Medulla oblongata (tissue), 1 donor: ENCODE results near the gene PTPRS.
"Not testable (repeated sequence)": the region's sequence is repeated elsewhere in the genome, so short reads cannot be mapped to it uniquely, and the experiment has no call there.

Experiments used
- DNase-seq: peaks from one replicate; pipeline ENCODE4 v3.0.0-alpha.2; 2015; ENCODE audit errors: extremely low spot score

Gene PTPRS

DNA sequence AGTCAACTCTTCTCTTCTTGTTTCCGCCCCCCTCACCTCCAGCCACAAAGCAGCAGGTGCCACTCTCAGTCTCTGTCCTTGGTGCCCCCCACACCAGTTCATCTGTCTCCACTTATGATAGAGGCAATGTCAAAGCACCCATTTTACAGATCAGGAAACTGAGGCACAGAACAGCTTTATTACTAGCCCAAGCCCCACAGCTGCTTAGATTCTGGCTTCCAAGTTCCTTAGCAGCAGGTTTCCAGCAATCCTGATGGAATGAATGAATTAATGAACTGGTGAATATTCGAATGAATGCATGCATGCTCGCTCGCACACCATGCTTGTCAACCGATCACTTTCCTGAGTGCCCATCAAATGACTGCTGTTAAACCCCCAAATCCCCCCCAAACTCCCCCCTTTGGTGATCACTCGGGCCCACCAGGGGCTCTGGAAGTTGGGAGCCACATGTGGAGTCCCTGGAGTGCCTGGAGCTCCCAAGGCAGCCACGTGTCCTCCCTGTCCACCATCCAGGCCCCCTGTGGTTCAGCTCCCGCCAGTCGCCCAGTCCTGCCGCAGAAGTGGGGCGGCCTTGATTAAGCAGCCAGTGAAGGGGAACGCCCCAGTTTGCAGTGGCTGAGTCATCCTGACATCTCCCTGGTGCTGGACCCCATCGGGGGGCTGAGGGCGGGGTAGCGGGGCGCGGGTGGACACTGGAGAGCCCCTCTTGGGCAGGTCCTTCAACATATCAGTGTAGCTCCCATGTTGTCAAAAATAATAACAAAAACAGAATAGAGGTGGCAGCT is 6.8 kb downstream of the PTPRS start:
- no peak for DNase-seq

DNA sequence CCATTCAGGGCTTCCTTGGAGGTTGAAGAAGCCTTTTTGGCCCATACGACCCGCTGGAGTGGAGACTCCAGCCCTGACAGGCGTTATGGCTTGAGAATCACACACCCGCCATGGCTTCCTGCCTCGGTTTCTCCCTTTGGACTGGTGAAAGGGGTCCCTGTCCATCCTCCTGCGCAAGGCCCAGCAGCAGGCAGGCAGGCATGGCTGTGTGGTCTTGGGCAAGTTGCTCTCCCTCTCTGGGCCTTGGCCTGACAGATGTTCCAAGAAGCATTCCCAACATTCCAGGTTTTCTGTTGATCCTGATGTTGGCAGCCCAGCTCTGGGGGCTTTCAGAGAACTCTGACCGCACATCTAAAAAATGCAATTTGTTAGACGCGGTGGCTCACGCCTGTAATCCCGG is 8.1 kb downstream of the PTPRS start:
- no peak for DNase-seq

DNA sequence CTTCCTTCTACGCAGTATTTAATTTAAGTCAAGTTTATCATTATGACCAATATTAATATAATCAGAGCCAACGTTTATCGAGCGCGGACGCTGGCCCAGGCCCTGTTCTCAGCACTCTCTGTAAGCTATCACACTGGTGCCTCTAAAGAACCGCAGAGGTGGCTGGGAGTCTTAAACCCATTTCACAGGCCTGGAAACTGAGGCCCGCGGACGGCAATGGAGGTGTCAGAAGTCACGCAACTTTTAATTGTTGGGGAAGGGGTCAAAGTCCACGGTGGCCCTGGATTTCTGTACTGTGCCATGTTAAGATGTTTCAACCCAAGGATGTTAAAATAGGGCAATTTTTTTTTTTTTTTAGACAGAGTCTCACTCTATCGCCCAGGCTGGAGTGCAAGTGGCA is 8.8 kb downstream of the PTPRS start:
- DNase-seq = no peak

DNA sequence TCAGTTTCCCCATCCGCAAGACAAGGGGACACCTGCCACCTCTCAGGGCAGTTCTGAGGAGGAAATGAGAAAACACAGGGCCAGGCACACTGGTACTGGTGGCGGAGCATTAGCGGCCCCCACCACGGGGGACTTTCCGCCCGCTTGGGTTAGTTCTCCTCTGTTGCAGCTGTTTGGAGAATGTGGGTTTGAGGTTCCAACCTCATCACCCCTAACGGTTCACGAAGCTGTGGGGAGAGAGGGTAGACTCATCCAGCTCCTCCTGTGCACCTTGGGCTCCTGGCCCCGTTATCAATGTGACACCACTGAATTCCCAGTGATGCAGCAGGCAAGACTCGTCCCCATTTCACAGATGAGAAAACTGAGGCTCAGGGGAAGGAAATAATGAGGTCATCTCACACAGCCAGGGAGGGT is 10.3 kb downstream of the PTPRS start:
- no peak for DNase-seq

DNA sequence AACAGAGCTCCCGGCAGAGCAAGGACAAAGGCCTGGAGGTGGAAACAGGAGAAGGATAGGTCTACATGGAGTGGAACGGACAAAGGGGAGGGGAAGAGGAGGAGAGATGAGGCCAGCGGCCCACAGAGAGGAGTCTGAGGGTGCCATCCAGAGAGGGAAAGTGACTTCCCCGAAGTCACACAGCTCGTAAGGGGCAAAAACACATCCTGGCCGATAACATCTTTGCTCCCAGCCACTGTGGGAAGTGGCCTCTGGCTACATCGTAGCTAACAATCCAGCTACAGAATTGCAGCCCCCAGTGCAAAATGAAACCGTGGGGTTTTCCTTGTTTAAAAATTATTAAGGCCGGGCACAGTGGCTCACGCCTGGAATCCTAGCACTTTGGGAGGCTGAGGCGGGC is 11.5 kb downstream of the PTPRS start:
- DNase-seq = no peak

DNA sequence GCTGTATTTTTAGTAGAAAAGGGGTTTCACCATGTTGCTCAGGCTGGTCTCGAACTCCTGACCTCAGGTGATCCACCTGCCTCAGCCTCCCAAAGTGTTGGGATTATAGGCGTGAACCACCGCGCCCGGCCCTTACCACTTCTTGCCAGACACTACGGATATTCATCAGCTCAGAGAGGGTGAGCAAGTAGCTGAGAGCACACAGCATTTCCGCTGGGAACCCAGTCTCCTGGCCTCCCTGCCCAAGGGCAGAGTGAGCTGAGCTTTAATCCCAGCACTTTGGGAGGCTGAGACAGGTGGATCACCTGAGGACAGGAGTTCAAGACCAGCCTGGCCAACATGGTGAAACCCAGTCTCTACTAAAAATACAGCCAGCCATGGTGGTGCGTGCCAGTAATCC is 12.2 kb downstream of the PTPRS start:
- not testable (repeated sequence) for DNase-seq

DNA sequence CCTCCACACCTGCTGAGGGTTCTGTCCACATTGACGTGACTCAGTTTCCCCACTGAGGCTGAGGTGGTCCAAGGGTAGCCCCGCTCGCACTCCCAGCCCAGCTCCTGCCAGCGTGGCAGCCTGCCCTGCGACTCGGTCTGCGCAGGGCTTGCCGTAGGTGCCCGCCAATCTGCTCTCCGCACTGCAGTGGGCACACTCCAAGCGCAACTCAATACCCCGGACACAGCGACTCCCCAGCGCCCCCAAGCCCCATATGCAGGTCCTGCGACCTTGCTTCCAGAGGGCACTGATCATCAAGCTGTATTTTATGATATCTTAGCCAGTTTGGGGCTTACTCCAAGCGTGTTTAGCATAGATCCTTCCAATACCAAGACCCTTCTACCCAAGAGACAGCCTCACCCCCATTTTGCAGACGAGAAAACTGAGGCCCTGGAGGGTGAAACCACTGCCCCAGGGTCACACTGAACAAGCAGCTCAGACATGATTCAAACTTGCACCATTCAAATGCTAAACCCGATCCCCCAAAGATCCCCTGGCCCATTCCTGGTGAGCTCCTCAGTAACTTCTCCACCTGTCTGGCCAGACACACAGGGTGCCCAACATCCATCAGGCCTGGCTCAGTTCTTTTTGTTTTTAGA is 13.5 kb downstream of the PTPRS start:
- no peak for DNase-seq

DNA sequence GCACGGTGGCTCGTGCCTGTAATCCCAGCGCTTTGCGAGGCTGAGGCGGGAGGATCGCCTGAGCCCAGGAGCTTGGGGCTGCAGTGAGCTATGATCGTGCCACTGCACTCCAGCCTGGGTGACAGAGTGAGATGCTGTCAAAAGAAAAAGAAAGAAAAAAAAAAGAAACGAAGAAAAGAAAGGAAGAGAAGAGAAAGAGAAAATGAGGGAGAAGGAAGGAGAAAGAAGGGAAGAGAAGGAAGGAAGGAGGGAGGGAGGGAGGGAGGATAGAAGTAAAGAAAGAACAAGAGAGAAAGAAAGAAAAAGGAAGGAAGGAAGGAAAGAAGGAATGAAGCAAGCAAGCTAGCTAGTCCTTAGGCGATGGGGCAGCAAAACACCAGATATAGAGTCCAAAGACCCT is 14.1 kb downstream of the PTPRS start:
- no peak for DNase-seq

DNA sequence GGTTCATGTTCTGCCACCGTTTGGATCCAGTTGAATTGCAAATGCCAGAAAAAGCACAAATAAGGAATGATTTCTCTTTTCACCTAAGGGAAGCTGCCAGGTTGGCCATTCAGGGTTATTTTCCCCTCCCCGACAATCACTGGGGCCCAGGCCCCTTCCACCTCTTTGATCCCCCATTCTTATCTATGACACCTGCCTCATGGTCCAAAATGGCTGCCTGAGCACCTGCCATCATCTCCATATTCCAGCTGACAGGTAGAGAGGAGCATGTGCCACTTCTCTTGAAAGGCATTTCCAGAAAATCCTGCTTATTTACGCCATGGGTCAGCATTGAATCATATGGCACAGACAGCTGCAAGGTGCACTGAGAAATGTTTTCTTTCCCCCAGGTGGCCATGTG is 15.7 kb downstream of the PTPRS start:
- no peak for DNase-seq

DNA sequence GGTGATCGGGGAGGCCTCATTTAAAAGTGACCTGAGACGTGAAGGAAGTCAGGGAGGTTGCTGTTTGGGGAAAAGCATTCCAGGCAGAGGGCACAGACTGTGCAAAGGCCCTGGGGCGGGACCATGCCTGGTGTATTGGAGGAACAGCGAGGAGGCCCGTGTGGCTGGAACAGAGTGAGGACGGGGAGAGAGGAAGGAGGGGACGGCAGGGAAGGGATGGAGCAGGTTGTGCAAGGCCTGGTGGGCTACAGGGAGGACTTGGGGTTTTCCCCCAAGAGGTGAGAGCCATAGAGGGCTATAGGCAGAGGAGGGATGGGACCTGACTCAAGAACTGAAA is 17.2 kb downstream of the PTPRS start:
- DNase-seq = no peak

DNA sequence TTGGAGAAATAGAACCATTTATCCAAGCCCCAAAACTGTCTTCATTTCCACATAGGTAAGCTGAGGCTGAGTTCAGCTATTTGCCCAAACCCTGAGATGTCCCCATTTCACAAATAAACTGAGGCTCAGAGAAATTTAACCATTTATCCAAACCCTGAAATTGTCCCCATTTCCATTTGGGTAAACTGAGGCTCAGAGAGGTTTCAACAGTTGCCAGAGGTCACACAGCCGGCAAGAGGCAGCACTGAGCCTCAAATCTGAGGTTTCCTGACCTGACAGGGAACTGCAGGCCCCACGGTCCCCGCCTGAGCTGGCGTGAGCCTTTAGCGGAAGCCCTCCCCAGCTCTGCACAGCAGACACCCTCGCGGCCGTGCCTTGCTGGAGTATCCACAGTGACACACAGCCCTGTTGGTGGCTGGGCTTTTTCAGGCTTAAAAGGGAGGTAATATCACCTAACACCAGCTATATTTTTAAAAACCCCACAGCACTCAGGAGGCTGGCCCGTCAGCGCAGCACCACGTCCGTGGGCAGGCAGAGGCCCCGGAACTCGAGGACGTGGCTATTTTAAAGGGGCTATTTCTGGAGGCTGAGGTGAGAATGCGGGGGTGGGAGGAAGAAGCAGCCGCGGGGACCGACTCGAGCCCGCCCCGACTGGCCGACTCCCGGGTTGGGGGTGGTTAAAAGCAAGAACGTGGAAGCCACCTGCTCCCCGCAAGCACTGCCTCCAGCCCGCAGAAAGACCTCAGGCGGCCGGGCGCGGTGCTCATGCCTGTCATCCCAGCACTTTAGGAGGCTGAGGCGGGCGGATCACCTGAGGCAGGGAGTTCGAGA is 18.5 kb downstream of the PTPRS start:
- DNase-seq = no peak

DNA sequence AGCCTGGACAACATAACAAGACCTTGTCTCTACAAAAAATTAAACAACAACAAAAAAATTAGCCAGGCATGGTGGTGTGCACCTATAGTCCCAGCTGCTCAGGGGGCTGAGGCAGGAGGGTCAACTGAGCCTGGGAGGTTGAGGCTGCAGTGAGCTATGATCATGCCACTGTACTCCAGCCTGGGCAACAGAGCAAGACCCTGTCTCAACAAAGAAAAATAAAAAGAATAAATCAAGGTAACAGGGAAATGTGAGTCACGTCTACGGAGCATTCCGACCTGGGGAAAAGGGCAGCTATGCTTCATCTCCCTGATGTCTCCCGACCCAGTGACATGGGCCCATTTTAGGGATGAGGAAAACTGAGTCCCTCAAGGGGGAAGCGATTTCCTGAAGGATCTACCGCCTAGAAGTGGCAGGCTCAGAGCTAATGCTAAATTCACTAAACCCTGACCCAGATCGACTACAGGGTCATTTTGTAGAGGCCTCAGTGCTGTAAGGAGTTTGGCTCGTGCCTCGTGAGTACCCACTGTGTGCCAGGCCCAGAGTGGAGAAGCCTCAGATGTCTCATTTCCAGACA is 19.5 kb downstream of the PTPRS start:
- no peak for DNase-seq

DNA sequence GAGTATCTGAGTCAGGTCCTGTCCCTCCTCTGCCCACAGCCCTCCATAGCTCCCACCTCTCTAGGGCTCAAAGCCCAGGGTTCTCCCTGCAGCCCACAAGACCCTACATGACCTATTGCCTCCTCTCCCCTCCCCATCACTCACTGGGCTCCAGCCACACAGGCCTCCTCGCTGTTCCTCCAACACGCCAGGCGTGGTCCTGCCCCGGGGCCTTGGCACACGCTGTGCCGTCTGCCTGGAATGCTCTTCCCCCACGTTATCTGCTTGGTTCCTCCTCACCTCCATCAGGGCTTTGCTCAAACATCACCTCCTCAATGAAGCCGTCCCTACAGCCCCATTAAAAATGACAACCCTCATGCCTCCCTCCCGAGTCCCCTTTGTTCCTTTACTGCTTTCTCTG is 21.1 kb downstream of the PTPRS start:
- no peak for DNase-seq

DNA sequence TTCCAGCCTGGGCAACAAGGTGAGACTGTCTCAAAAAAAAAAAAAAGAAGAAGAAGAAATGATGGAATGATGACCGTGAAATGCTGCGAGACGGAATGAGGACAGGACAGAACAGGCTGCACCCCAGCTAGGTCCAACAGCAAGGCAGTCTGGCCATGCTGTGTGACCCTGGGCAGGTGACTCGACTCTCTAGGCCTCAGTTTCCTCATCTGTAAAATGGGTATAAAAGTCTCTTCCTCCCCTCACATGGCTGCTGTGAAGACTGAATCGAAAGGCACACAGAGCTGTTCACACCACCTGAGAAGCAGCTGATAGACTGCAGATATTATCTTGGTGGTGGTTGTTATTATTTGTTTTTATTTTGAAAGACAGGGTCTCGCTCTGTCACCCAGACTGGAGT is 22.3 kb downstream of the PTPRS start:
- no peak for DNase-seq

DNA sequence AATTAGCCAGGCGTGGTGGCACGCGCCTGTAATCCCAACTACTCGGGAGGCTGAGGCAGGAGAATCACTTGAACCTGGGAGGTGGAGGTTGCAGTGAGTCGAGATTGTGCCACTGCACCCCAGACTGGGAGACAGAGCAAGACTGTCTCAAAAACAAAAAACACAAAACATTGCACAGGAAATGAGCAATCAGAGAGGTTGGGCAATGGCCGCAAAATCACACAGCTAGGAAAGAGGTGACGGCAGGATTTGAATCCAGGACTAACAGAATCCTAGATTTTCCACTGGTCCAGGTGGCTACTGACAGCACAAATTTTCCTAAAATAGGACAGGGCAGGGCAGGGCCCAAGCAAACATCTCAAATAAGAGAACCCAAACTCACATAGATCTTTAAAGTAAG is 23.3 kb downstream of the PTPRS start:
- DNase-seq = no peak

DNA sequence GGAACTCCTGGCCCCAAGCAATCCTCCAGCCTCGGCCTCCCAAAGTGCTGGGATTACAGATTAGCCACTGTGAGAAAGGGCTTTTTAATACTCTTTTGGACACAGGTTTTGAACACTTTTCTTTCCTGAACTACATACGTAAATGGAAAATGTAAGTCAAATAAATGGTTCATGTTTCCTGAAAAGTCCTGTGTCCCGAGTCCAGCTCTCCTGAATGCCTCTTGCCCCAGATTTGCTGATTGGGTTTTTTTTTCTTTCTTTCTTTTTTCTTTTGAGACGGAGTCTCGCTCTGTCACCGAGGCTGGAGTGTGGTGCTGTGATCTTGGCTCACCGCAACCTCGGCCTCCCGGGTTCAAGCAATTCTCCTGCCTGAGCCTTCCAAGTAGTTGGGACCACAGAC is 24.5 kb downstream of the PTPRS start:
- DNase-seq = no peak

DNA sequence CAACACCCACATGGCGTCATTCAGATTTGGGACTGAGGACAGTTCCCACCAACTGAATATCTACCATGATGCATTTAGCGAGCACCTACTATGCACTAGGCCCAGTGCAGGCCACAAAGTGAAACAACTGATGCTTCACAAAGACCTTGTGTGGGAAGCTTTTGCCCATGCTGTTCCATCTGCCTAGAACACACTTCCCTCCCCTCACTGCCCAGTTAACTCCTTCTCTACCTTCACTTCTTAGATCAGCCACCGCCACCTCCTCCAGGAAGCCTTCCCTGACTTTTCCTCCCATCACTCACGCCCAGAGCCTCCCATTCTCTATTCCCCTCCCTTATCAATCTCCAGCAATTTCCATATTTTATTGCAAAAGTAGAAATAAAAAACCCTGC is 25.7 kb downstream of the PTPRS start:
- DNase-seq = no peak

DNA sequence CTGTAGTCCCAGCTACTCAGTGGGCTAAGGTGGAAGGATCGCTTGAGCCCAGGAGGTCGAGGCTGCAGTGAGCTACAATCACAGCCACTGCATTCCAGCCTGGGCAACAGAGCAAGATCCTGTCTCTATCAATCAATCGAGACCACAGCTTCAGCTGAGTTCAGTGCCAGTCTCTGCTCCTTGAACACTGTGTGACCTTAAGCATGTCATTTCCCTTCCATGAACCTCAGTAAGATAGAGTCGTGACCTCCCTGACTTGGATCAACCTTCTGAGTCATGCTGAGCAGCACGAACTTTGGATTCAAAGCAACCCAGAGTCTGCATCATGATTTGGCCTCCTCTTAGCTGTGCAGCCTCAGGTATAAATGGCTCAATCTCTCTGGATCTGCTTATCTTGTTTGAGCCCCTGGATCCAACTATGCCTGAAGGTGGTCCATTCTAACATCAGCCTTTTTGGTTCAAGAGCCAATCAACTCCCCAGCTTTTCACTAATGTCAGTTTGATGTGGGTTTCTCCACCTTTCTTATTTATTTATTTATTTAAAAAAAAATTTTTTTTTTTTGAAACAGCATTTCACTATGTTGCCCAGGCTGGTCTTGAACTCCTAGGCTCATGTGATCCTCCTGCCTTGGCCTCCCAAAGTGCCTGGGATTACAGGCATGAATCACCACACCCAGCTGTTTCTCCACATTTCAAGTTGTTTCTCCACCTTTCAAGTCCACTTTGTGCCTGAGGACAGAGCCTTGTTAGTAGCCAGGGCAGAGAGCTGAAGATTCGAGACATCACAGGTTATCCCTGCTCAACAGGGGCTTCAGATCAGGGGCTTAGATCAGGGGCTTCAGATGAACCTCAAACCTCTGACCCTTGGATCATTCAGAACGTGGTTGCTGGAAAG is 26.4 kb downstream of the PTPRS start:
- DNase-seq = no peak

DNA sequence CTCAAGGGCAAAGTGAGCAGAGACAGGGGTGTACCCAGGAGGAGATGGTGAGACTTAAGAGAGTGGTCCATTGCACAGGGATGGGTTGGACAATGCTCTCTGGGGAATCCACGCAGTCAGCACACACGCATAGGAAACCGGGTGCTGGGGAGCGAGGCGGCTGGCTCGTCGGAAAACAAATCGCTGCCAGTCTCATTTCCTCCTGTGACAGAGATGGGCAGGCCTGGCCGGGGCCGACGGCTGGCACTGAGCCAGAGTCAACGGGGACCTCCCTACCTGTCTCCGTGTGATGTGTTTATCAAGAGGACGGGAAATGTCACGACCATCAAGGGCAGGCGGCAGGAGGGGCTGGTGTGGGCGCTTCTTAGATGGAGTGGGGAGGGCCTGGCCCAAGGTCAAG is 27.3 kb downstream of the PTPRS start:
- no peak for DNase-seq

DNA sequence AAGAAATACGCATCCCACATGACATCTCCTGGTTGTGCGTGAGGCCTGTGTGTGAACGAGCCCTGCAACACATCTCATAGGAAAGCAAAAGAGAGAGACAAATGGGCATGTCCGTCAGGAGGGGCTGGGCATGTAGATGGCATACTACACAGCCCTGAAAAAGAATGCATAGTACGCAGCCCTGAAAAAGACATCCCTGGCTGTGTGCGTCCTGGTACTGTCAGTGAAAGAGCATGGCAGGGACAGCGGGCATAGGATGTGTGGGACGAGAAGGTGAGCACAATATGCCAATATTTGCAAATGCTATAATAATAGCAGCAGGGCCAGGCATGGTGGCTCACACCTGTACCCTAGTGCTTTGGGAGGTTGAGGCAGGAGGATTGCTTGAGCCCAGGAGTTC is 28.6 kb downstream of the PTPRS start:
- no peak for DNase-seq

DNA sequence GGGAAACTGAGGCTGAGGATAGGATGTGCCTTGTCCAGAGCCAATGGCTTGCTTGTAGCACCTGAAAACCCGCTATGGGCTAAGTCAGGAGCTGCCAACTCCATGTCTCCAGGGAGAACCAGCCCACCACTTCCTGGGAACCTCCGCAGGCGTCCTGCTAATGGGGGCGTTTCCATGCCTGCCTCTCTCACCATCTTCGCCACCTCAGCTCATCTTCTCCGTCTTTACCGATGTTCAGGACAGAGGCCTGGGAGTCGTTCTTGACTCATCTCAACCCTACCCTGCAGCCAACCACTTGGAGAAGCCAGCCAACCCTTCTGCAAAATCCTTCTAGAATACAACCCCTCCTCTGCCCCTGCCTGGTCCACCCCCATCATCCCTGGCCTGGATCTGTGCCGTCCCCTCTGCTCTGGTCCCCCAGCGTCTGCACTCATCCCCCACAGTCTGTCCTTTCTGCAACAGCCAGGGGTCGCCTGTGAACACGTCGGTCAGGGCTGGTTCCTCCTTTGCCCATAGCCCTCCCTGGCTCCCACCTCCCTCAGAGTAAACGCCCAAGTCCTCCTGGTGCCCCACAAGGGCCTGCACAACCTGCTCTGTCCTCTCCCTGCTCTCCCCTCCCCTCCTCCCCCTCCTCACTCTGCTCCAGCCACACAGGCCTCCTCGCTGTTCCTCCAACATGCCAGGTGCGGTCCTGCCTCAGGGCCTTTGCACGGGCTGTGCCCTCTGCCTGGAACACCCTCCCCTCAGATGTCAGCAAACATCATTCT is 31.0 kb downstream of the PTPRS start:
- no peak for DNase-seq
